D721Med (cell line): ENCODE data around the gene ZNF197.
"Not testable (repeated sequence)": the region's sequence is repeated elsewhere in the genome, so short reads cannot be mapped to it uniquely, and the experiment has no call there.

ENCODE experiments used
- DNase-seq: peaks from one replicate; pipeline ENCODE4 v3.0.0; 2011; ENCODE audit warnings: low spot score; ENCODE audit not compliant: insufficient read length
- FAIRE-seq: peaks from 2 replicates; lab custom pipeline; 2011; peaks lifted over from hg19 to GRCh38; lab: Jason Lieb, UNC
- CTCF ChIP-seq: IDR thresholded peaks from 2 replicates; pipeline ENCODE4 v1.5.1; 2012; ENCODE audit warnings: mild to moderate bottlenecking, control low read depth; ENCODE audit not compliant: insufficient read depth; ENCODE audit errors: missing control alignments

ZNF197 gene

GRCh38 chr3:44624749-44625480 lies at the start of gene ZNF197:
Gene ZNF197 (plus strand): TSS chr3:44625036. CDS start chr3:44629155, 4,119 bp downstream.
- TF ChIP-seq CTCF, result peak; percentile 4
- DNase-seq (peak; percentile 63), FAIRE-seq (no peak)

- DNase-seq (no peak), FAIRE-seq (no peak)
- no peak for TF ChIP-seq CTCF
Measured at GRCh38 chr3:44576613-44577012, 48.2 kb upstream of the ZNF197 start.

GRCh38 chr3:44577354-44577952 lies 47.4 kb upstream of the ZNF197 start:
- FAIRE-seq, result not testable (repeated sequence)

GRCh38 chr3:44578316-44578715 lies 46.5 kb upstream of the ZNF197 start:
- FAIRE-seq, DNase-seq: not testable (repeated sequence)

More at GRCh38 chr3:44577354-44577952, 47.4 kb upstream of the ZNF197 start:
- DNase-seq, result not testable (repeated sequence)

GRCh38 chr3:44578924-44579515 lies 45.8 kb upstream of the ZNF197 start:
- FAIRE-seq, DNase-seq: not testable (repeated sequence)

- FAIRE-seq, DNase-seq: not testable (repeated sequence)
Measured at GRCh38 chr3:44579749-44580148, 45.1 kb upstream of the ZNF197 start.

- not testable (repeated sequence) for FAIRE-seq, DNase-seq
Measured at GRCh38 chr3:44580971-44581370, 43.9 kb upstream of the ZNF197 start.

GRCh38 chr3:44584646-44585501 lies 40.0 kb upstream of the ZNF197 start, which contains the start of gene ZNF660:
Gene ZNF660 (plus strand): TSS chr3:44584964. CDS start chr3:44594194, 9,230 bp downstream.
- no peak for FAIRE-seq
- DNase-seq, result peak; percentile 60
- no peak for TF ChIP-seq CTCF

GRCh38 chr3:44596621-44597020 lies 28.2 kb upstream of the ZNF197 start:
- DNase-seq (no peak), FAIRE-seq (no peak)
- no peak for TF ChIP-seq CTCF
